NCI-H748 (cell line): ENCODE results near the gene KCNIP2.
"Not testable (repeated sequence)": the region's sequence is repeated elsewhere in the genome, so short reads cannot be mapped to it uniquely, and the experiment has no call there.

Source experiments
- DNase-seq: peaks from one replicate; lab custom pipeline; 2025; ENCODE audit not compliant: unreplicated experiment; lab: John Stamatoyannopoulos, UW

Gene KCNIP2

DNA sequence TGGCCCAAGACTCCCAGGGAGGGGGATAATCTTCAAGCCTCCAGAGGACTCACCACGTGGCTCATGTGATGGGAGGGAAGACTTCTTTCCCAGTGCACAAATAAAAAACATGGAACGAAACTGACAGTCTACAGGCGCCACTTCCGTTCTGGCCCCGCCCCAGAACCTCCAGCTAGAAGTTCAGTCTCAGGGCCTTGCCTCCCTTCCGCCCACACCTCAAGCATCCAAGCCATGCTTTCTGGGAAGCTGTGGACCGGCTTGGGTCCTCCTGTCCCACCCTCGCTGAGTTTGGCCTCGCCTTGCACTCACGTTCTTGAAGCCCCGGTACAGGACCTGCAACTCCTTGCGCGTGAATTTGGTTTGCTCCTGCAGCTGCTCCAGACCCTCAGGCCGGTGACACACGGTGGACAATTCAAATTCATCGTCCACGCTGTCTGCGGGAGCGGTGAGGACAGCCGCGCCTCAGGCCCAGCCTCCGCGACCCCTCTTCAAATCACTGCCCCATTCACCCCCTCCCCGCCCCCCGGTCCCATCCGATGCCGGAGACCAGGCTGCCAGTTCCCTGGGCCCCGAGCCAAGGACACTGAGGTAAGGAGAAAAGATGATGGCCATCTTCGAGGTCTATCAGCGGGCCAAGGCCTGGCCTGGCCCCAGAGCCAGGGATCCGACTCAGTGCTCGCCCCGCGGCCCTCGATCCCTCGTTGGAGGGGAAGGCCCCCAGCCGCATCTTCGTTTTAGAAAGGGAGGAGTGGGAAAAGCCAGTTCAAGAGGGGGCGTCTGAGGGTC is 14.6 kb downstream of the KCNIP2 start:
- DNase-seq, result no peak

DNA sequence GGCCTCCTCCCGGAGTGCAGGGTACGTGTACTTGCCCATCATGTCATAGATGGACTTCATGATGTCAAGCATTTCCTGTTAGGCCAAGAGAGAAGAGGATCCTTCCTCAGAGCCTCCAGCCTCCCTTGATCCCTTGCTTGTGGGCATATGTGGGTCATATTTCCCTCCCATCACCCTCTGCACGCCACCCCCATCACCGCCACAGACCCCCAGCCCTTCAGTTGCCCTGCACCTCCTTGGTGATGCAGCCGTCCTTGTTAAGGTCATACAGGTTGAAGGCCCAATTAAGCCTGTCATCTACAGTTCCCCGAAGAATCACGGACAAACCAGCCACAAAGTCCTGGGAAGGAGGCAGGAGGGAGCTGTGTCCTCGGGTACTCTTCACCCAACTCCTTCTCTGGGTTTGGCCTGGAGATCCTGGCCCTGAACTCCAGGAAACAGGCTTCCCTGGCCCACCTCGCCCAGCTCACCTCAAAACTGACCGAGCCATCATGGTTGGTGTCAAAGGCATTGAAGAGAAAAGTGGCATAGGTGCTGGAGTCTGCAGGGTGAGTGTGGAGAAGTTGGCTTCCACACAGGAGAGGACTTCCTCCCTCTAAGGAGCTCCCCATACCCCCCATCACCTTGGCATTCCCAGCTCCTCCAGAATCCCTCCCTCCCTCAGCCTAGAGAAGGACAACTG is 15.5 kb downstream of the KCNIP2 start:
- no peak for DNase-seq

- no peak for DNase-seq
These were observed 16.7 kb downstream of the KCNIP2 start for GRCh38 chr10:101826852-101827434.

DNA sequence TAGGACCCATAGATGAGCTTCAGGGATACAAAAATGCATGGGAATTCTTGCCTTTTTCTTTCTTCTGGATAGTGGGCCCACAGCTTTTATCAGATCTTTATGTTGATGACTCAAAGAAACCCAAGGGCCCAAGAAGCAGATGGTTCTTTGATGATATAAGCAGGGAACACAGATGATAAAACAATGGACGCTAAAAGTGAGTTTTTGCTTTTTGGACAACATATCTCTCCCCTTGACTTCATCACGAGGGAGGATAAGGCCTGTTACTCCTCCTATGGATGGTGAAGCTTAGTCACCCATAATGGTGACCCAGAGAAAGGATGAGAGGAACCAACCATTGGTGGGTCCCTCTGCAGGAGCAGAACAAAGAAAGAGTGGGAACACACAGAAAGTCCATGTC is 18.9 kb downstream of the KCNIP2 start:
- DNase-seq, result no peak

DNA sequence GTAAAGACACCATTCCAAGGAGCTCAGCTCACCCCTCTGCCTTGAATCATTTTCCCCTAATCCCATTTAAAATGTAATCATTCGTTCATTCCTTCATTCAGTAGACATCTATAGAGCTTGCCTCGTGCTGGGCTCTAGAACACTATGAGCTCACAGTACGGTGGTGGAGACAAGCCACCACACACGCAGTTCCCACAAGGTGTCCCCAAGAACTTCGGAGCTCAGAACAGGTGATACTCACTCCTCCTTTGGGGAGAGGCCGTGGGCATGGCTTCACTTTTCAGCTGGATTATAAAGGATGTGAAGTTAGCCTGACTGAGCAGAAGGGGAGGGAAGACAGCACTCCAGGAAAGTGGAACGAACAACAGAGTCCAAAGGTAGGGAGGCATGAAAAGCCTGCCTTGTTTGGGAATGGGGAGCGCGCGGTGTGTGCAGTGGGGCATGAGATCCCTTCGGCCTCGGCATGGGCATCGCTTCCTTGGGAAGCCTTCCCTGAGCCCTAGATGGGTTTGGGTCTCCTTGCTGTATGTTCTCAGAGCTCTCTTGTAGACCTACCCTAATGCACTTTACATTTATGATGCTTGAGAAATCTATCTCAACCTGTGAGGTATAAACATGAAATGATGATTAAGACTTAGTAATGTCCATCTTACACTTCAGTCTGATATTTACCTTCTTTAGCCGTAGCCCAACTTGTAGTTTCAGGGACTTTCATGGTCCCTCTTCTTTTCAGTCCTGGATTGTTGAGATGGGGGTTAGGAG is 24.5 kb downstream of the KCNIP2 start:
- peak; percentile 80 for DNase-seq

- peak; percentile 99 for DNase-seq
These were observed 25.3 kb downstream of the KCNIP2 start, which contains the start of gene OGA for GRCh38 chr10:101818119-101818871. Gene OGA (minus strand): TSS chr10:101818444. CDS start chr10:101818022, 422 bp downstream.

DNA sequence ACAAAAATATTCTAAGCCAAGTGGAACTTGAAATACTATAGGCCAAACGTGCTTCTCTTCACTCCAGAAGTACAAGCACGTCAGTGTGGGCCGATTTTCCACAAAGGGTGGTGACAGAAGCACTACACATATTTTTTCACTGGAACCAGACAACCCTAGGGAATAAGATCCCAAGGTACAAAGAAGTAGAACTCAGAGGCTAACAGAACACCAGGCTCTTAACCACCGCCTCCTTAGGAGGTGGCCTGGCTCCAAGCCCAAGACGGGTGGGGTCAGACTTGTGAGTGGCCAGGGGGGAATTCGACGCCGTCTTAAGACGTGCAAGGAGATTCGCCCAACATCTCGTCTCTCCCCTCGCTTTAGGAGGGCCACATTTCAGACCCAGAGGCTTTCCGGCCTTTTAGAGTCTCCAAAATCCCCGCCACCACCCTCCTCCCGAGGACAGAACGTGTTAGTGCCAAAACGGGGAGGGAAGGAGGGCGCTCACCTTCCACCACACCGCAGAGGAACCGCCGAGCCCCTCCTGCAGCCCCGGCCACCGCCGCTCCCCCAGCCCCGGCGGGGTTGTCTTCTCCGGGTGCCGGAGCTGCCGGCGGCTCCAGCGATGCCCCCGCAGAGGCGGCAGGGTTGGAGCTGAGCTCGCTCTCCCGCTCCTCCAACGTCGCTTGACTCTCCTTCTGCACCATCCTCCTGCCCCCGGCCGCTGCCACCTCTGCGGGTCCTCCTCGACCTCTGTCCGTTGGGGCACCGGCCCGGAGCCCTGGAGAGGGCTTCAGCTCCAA is 26.1 kb downstream of the KCNIP2 start:
- peak; percentile 25 for DNase-seq

- DNase-seq, result peak; percentile 1
These were observed 26.7 kb downstream of the KCNIP2 start for GRCh38 chr10:101816913-101817336.

- DNase-seq, result no peak
These were observed 27.2 kb downstream of the KCNIP2 start for GRCh38 chr10:101816376-101816775.

GRCh38 chr10:101814466-101815071 is 29.0 kb downstream of the KCNIP2 start:
- DNase-seq, result no peak

GRCh38 chr10:101812606-101813005 is 31.0 kb downstream of the KCNIP2 start:
- no peak for DNase-seq

DNA sequence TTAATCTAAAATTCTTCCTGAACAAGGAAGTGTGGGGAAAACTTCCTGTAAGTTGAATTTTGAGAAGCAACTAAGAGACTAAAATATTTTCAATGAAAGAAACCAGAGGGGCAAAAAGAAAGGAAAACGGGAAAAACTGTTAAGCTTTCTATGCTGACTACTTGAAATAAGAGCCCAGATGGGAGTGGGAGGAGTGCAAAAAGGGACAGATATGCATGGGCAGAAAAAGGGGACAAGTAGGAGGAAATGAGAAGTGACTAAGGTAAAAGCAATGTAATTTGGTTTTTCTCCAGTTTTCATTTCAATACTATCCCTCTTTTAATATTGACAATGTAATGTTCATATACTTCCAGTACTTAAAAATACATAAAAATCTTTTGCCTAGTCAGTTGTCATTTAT is 36.4 kb downstream of the KCNIP2 start:
- DNase-seq, result no peak

DNA sequence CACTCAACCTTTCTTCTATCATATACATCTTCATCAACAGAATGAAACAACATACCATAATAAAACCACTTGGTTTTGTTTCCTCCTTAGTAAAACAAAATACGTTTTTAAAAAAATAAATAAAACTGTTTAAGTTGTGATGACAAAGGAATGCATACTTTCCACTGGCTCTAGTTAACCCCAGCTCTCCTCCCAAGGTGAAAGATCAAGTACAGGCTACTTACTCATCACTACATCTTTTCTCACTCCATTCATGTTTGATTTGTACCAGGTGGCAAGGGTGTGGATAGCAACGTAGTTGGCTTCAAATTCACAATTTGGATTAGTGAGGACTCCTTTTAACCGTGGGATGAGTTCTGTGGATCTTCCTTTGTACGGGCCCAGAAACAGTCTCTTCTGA is 40.1 kb downstream of the KCNIP2 start:
- DNase-seq, result no peak

GRCh38 chr10:101797403-101798059 is 46.1 kb downstream of the KCNIP2 start:
- no peak for DNase-seq

DNA sequence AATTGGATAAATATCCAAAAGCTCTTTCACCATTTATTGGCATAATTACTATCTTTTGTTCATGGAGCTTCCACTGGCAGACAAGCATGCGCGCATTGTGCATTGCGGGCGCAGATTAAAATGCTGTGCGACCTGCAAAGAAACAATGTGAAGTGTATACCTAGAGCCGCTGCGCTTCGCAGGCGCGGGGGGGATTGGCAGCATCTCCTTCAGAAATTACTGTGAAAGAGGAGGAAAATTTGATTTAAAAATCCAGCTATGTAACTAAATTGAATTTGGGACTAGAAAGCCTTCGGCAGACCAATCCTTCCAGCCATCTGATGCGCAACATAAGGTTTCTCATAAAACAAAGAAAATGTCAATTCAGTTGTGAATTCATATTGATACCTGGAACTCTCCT is 50.1 kb downstream of the KCNIP2 start:
- no peak for DNase-seq

- DNase-seq, result no peak
These were observed 53.9 kb downstream of the KCNIP2 start for GRCh38 chr10:101789686-101790085.

DNA sequence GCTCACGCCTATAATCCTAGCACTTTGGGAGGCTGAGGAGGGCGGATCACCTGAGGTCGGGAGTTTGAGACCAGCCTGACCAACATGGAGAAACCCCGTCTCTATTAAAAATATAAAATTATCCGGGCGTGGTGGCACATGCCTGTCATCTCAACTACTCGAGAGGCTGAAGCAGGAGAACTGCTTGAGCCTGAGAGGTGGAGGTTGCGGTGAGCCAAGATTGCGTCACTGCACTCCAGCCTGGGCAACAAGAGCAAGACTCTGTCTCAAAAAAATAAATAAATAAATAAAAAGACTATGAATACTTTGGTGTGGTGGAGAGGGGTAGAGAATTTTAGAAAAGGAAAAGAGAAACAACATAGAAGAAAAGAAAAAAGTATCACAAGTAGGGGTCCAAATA is 54.4 kb downstream of the KCNIP2 start:
- not testable (repeated sequence) for DNase-seq

DNA sequence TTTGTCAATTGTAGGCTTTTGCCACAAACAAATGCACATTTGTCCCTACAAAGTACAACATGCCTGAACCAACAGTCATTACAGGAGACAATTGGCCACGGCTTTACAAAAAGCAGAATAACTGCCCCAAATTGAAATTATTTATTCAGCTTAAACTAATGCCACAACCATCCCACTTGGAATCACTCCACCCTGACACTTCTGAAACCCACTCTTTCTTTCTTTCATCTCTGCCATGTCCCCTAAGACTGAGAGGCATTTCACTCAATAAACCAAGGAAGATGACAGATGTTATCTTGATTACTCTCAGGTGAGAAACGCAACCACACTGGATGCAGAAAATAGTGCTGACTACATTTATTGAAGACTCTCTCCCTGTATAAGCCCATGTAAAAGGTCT is 57.8 kb downstream of the KCNIP2 start:
- no peak for DNase-seq

DNA sequence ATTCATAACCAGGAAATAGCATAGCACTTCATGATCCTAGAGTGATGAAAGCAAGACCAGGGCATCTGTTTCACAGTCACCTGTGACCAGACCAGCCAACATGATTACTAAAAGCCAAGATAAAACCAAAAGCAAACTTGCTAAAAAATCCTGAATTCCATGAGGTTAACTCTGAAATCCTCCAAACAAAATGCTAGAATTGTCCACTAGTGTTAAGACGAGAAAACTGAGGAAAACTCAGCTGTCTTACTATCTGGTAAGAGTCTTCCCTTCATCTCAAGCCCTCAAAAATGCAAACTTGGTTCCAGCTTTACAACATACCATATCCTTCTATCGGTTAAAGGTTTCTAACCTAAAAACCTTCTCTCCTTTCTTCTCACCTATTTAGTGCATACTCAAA is 59.0 kb downstream of the KCNIP2 start:
- no peak for DNase-seq
